Embryonic facial prominence (tissue), 1 donor: Measurements from ENCODE around the gene IGFLR1.
A peak's percentile ranks its signal among the peaks of the same experiment; 100 is the strongest.
"Not testable (repeated sequence)": the region's sequence is repeated elsewhere in the genome, so short reads cannot be mapped to it uniquely, and the experiment has no call there.

Experiments used
- DNase-seq: peaks from one replicate; pipeline ENCODE4 v3.0.0-alpha.2; 2016; ENCODE audit errors: extremely low spot score

IGFLR1 gene

DNA sequence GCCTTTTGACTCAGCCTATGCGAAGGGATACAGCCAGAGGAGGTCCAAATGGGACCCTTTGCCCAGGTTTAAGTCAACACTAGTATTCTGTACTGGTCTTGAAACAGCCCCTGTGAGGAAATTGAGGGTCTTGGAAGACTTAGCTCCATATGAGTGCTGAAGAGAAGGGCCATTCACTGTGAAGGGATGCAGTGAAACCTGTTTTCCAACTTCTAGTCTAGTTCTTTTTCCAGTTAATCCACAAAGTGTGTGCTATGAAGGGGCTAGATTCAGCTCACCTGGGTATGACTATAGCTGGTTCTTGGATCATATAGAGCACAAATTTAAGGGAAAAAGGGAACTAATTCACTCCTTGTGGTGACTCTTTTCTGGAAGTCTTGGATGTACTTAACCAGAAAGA is 33.9 kb downstream of the IGFLR1 start:
- no peak for DNase-seq

DNA sequence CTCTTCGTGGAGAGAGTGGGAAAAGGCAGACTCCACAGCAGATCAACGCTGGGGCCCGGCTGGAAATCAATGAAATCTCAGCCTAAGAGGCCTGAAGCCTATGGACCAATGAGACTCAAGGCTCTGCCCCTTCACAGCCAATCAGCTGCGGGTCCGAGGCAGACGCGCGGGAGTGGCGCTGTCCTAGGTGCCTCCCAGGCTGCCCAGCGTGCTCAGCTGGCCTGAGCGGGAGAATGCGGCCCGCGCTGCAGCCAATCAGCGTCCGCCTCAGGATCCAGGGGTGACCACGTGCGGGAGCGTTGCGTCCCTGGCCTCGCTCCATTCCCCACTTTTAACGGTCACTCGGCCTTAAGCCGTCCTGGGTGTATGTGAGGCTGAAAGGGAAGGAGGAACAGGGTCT is 38.0 kb downstream of the IGFLR1 start, which contains the start of gene ZBTB32:
ZBTB32 (plus strand) TSS at position 341 of the 400 bp plus-strand sequence. CDS start 10,069 bp downstream, outside the sequence.
- DNase-seq: no peak

DNA sequence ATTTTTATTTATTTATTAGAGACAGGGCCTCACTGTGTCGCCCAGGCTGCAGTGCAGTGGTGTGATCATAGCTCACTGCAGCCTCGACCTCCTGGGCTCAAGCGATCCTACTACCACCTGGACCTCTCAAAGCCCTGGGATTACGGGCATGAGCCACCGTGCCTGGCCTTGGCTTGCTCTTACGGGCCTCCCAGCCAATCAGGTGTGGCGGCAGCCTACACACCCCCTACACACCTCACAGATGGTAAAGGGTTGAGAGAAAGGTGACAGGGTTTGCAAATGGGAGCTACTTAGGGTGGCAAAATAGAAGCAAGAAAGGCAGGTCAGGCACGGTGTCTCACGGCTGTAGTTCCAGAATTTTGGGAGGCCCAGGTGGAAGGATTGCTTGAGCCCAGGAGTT is 38.9 kb downstream of the IGFLR1 start:
- DNase-seq: no peak

DNA sequence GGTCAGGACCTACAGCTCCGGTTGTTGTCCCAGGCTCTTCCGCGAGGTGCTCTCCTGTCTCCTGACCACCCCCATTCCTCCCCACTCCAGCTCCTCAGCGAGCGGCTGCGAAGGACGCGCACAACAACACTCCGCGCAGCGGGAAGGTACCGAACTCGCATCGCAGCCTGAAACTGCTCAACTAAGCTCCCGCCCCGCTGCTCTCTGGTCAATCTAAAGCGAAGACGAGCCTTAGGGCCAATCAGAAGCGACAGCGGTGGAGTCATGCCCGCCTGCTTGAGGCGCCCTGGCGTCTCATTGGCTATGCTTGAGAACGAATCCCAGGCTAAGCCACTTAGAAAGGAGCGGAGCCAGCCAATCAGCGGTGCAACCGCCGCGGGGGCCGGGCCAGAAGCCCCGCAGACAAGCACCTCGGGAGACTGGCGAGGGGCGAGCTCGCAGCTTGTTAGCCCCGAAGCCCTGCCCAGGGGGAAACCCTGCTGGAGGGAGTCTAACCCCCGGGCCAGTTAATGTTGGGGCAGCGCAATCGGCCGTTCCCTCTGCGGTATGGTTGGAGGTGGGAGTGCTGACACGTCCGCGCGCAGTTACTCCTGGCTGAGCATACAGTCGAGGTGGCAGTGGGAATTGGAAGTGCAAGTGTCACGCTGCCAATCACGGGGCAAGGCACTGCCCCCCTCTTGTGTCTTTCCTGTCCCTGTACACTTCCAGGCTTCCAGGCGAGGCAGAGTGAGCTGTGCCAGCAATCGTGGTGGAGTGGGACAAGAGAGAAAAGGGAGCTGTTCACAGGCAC is 39.8 kb downstream of the IGFLR1 start:
- DNase-seq: peak; percentile 87

DNA sequence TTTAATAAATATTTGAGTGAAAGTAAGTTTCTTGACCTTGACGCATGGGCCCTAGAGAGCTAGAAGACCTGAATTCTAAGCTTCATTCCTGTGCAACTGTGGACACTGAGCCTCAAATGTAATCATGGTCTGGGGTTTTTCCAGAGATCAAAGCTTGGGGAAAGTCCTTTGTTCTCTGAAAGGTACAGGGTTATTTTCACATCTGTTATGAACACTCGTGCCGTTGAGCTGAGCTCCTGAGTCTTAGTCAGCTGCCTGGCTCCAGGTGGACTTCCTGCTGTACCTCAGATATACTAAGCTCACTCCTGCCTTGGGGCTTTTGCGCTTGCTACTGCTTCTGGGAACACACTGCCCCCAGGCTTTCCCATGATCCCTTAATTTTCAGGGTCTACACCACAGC is 45.4 kb downstream of the IGFLR1 start:
- no peak for DNase-seq

DNA sequence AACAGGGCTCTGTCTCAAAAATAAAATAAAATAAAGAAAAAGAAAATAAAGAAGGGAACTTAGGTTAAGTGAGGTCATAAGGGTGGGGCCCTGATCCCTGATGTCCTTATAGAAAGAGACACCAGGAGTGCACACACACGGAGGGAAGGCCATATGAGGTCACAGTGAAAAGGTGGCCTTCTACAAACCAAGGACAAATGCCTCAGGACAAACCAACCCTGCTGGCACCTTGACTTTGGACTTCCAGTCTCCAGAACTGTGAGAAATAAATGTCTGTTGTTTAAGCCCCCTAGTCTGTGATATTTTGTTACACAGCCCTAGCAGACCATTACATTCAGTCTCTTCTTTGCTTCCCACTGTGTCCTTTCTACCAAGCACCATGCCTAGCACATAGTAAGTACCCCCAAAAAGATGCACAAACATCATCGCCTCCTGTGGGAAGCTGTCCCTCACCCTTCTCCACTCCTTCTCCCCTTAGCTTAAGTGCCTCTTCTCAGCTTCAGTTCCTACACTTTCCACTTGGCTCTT is 46.3 kb downstream of the IGFLR1 start:
- DNase-seq: no peak

DNA sequence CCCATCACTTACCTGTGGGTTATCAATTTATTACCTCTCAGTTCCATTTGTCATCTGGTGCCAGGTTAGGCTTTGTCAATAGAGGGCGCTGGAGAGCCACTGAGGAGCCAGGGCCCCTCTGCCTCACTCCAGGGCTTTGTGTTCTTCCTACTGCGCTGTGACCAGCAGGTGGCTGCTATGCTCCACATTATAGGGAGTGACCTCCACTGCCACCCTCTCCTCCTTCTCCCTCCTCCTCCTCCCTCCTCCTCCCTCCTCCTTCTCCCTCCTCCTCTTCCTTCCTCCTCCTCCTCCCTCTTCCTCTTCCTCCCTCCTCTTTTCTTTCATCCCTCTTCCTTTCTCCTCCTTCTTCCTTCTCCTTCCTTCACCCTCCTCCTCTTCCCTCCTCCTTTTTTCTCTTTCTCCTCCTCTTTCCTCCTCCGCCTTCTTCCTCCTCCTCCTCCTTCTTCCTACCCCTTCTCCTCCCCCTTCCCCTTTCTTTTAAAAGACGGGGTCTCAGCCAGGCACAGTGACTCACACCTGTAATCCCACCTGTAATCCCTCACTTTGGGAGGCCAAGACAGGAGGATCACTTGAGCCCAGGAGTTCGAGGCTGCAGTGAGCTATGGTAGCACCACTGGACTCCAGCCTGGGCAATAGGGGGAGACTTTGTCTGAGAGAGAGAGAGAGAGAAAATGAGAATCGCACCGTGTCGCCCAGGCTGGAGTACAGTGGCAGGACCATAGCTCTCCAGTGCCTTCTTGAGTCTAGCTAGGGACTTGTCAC is 48.2 kb downstream of the IGFLR1 start:
- no peak for DNase-seq

DNA sequence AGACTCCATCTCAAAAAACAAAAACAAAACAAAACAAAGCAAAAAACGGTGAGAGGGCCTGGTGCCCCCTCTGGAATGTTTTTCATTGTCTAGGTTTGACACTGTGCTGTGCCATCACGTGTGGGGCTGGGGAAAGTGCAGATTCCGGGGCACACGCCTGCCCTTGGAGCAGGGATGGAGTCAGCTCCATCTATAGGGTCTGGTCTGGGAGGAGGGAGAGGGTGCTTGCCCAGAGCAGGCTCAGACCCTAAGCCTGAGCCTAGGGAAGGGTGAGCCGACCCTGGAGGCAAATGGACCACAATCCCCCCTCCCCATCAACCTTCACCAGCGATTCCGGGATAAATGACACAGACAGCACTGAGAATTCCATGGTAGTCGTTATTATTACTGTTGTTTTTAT is 48.8 kb downstream of the IGFLR1 start:
- DNase-seq: no peak

DNA sequence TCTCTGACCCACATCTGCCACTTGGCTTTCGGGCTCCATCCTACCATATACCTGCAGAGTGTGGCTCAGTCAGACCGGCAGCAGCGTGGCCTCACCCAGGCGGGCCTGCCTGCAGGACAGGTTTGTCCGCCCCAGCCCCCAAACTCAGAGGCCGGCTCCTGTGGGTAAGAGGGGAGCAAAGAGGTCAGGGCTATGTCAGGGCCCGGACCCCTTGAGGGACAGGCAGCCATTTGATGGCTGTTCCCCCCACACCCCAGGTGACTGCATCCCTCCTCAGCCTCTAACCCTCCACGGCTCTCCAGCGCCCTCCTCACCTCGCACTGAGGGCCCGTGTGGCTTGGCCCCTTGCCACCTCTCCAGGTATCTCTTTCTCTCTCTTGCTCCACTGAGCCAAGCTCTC is 50.2 kb downstream of the IGFLR1 start:
- DNase-seq: no peak

DNA sequence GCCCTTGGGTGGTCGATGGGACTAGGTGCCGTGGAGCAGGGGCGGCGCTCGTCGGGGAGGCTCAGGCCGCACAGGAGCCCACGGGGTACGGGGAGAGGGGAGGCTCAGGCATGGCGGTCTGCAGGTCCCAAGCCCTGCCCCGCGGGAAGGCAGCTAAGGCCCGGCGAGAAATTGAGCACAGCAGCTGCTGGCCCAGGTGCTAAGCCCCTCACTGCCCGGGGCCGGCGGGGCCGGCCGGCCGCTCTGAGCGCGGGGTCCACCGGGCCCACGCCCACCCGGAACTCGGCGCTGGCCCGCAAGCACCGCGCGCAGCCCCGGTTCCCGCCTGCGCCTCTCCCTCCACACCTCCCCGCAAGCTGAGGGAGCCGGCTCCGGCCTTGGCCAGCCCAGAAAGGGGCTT is 51.1 kb downstream of the IGFLR1 start:
- not testable (repeated sequence) for DNase-seq

DNA sequence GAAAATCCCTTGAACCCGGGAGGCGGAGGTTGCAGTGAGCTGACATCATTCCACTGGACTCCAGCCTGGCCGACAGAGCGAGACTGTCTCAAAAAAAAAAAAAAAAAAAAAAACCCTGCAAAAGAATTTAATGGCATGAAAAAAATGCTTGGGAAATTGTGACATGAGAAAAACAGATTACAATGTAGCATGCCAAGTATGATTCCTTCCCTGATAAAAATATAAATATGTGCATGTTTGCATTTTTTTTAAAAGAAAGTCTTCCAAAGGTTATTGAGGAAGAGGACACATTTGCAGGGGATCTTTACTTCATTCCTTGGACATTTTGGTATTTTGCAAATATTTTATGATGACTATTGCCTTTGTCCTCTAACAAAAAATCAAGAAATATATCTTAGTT is 52.4 kb downstream of the IGFLR1 start:
- DNase-seq: no peak
